Thyroid gland (tissue), 4 donors: ENCODE results near the gene UBL3.

Experiments
- POLR2A ChIP-seq, 2 donors: fragments of 450-650 bp; IDR thresholded peaks; one replicate each; pipeline ENCODE4 v1.6.1; 2017; ENCODE audit warnings: antibody characterized with exemption in 2 of 2, mild to moderate bottlenecking in 2 of 2, moderate library complexity in 1 of 2
- TF ChIP-seq, protein P1 (sequence below), 6 experiments: fragments of 200-600 bp in 3 of 6; fragments of 450-650 bp in 3 of 6; sonication (generic) in 3 of 6; IDR thresholded peaks; one replicate each; pipeline ENCODE4 v1.5.1; 2016 to 2019; ENCODE audit warnings: antibody characterized with exemption in 6 of 6, mild to moderate bottlenecking in 2 of 6, inconsistent platforms in 1 of 6, moderate library complexity in 1 of 6

DNA sequence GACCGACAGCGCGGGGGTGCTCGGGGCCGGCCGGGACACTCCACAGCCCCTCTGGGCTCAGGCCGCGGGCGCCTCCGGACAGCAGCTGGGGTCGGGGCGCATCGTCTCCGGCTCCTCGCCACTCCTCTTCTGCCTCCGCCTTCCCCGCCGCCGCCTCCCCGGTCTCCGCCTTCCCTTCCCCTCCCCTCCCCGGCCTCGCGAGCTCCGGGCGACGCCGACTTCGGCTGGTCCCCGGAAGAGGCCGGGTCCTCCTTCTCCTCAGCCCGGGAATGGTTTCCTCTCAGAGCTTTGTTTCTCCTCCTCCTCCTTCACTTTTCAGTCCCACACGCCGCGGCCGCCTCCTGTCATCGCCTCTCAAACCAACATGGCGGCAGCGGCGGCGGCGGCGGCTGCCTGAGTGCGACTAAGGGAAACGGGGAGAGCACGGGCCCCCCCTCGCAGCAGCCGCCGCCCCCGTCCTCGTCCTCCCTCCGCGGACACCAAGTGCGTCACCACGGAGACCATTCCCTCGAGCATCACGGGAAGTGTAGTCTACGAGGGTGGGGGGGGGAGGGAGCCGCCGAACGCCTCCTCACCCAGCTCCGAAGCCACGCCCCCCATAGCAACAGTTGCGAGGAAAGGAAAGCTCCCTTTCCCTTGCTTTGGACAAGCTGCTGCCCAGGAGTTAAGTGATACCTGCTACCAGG lies at the start of gene UBL3:
- TF ChIP-seq, protein P1, sequence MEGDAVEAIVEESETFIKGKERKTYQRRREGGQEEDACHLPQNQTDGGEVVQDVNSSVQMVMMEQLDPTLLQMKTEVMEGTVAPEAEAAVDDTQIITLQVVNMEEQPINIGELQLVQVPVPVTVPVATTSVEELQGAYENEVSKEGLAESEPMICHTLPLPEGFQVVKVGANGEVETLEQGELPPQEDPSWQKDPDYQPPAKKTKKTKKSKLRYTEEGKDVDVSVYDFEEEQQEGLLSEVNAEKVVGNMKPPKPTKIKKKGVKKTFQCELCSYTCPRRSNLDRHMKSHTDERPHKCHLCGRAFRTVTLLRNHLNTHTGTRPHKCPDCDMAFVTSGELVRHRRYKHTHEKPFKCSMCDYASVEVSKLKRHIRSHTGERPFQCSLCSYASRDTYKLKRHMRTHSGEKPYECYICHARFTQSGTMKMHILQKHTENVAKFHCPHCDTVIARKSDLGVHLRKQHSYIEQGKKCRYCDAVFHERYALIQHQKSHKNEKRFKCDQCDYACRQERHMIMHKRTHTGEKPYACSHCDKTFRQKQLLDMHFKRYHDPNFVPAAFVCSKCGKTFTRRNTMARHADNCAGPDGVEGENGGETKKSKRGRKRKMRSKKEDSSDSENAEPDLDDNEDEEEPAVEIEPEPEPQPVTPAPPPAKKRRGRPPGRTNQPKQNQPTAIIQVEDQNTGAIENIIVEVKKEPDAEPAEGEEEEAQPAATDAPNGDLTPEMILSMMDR (IDR thresholded peaks at IDR 0.05) = peak in 1 of 6 experiments; percentile 7
- TF ChIP-seq POLR2A (IDR thresholded peaks at IDR 0.05) = peak; percentile 44 to 92
